ENCODE data around the gene OSBPL10. TPM values are rescaled to one million over a fixed set of nuclear protein-coding genes. Genes with fewer than 3 reads are reported as not detected.

OSBPL10 gene
- total RNA-seq, 4 donors from 2014 or later, result 30.0 to 49.7 (median 43.7) TPM

DNA sequence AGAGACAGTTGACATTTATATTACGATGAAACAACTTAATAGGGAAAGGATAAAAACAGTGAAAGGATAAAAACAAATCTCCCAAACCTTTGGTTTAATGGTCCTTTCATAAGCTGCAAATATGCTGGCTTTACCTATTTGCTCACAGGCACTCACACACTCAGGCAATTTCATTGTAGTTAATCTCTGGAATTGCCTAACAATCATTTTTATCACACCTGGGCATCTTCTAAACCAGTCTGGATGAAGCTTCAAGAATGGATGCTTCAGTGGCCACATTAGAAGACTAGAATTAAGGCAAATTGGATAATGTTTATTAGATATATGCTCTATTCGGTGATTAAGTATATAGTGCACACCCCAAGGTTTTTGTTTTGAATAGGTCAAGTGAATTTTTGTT, 13.5 kb downstream of the OSBPL10 start:
- Histone ChIP-seq H3K36me3 (no peaks in the 10 kb centered on the region), H3K4me1 (peaks cover 5 to 16% of the 10 kb centered on the region in 2 donors), H3K27ac (peak overlapping the region; percentile 61 to 81), H3K27me3 (no peaks in the 10 kb centered on the region), H3K4me3 (no peak overlapping the region), H3K9me3 (no peaks in the 10 kb centered on the region)
- no peak for DNase-seq
- intact Hi-C loops (cut with DNase I; ENCODE audit: low total_unique reads), result no loop called here
- TF ChIP-seq POLR2A (IDR thresholded peaks at IDR 0.05), result no peak
- TF ChIP-seq, protein P1, sequence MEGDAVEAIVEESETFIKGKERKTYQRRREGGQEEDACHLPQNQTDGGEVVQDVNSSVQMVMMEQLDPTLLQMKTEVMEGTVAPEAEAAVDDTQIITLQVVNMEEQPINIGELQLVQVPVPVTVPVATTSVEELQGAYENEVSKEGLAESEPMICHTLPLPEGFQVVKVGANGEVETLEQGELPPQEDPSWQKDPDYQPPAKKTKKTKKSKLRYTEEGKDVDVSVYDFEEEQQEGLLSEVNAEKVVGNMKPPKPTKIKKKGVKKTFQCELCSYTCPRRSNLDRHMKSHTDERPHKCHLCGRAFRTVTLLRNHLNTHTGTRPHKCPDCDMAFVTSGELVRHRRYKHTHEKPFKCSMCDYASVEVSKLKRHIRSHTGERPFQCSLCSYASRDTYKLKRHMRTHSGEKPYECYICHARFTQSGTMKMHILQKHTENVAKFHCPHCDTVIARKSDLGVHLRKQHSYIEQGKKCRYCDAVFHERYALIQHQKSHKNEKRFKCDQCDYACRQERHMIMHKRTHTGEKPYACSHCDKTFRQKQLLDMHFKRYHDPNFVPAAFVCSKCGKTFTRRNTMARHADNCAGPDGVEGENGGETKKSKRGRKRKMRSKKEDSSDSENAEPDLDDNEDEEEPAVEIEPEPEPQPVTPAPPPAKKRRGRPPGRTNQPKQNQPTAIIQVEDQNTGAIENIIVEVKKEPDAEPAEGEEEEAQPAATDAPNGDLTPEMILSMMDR (IDR thresholded peaks at IDR 0.05), result no peak

DNA sequence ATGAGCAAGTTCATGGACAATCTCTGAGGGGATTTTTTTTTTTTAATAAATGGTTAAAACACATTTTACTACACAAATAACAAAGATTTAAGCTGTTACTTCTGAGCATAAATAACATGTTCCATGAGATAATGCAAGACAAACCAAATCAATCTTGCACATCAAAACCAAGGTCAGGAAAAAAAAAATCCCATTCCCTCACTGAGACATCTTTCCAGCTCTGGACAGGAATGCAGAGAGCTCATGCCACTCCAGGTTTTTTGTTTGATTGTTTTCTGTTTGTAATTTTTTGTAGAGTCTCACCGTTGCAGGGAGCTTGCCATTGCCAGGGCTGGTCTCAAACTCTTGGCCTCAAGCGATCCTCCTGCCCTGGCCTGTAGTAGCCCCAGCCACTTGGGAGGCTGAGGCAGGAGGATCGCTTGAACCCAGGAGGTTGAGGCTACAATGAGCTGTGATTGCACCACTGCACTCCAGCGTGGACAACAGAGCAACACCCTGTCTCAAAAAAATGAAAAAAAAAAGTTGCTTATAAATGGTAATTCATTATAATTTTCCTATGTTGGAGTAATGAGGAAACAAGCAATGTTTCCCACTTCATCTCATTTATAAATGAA, 14.0 kb downstream of the OSBPL10 start:
- peak overlapping the region; percentile 61 to 81 for H3K27ac ChIP-seq
- H3K36me3 ChIP-seq, result no peaks in the 10 kb centered on the region
- DNase-seq, result no peak
- no peaks in the 10 kb centered on the region for H3K27me3 ChIP-seq
- intact Hi-C loops (cut with DNase I; ENCODE audit: low total_unique reads), result no loop called here
- H3K4me1 ChIP-seq, result peaks cover 5 to 16% of the 10 kb centered on the region in 2 donors
- H3K4me3 ChIP-seq, result no peak overlapping the region
- H3K9me3 ChIP-seq, result no peaks in the 10 kb centered on the region
- TF ChIP-seq POLR2A (IDR thresholded peaks at IDR 0.05), result no peak
- TF ChIP-seq, protein P1 (IDR thresholded peaks at IDR 0.05), result no peak

- intact Hi-C loops (cut with DNase I; ENCODE audit: low total_unique reads), result no loop called here
- H3K36me3 ChIP-seq, result no peaks in the 10 kb centered on the region
- no peaks in the 10 kb centered on the region for H3K27me3 ChIP-seq
- no peaks in the 10 kb centered on the region for H3K9me3 ChIP-seq
- no peak overlapping the region for H3K4me3 ChIP-seq
- TF ChIP-seq, protein P1 (IDR thresholded peaks at IDR 0.05), result no peak
- TF ChIP-seq POLR2A (IDR thresholded peaks at IDR 0.05), result no peak
- no peak overlapping the region for H3K27ac ChIP-seq
- no peak for DNase-seq
- H3K4me1 ChIP-seq, result peaks cover 5 to 6% of the 10 kb centered on the region in 2 donors
Observed at GRCh38 chr3:31962801-31963205, 18.3 kb downstream of the OSBPL10 start.

DNA sequence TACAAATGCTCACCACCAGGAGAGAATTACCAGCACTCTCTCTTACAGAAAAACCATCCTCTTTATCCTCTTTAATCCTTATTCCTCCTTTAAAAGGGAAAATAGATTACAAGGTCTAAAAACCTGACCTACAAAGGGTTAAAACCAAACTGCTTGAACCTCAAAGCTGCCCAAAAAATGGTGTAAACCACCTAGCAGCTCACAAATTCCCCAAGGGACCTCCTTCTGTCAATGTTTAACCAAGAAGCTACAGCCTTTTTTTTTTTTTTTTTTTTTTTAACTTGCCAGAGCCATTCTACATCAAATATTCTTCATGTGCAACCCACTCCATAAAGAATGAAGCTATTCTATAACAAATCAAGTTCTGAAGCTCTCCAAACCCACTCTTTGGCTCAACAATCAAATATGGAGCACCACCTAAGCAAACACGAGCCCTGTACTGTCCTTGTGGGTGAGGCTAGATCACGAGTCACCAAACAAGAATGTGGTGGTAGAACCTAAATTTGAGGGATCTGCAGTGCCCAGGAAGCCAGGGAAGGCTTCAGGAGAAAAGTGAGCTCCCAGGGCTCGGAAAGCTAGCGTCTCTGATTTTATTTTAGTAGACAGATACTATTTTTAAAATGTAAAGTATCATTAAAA, 20.1 kb downstream of the OSBPL10 start:
- DNase-seq, result no peak
- intact Hi-C loops (cut with DNase I; ENCODE audit: low total_unique reads), result no loop called here
- Histone ChIP-seq H3K27ac (peak overlapping the region; percentile 88 to 89), H3K36me3 (no peaks in the 10 kb centered on the region), H3K4me1 (no peaks in the 10 kb centered on the region), H3K4me3 (no peak overlapping the region), H3K9me3 (no peaks in the 10 kb centered on the region), H3K27me3 (no peaks in the 10 kb centered on the region)
- TF ChIP-seq, protein P1 (IDR thresholded peaks at IDR 0.05), result no peak
- no peak for TF ChIP-seq POLR2A (IDR thresholded peaks at IDR 0.05)
